Anterior cingulate cortex (tissue), 58 donors: ENCODE data around the gene PKIB.
"Not testable (repeated sequence)": the region's sequence is repeated elsewhere in the genome, so short reads cannot be mapped to it uniquely, and the experiment has no call there.

Experiments
- DNase-seq, 58 donors: peaks; one replicate each; lab custom pipeline; 2025; lab: John Stamatoyannopoulos, UW

The PKIB gene

GRCh38 chr6:122620428-122620827 is 10.2 kb downstream of the PKIB start:
- DNase-seq: no peak

DNA sequence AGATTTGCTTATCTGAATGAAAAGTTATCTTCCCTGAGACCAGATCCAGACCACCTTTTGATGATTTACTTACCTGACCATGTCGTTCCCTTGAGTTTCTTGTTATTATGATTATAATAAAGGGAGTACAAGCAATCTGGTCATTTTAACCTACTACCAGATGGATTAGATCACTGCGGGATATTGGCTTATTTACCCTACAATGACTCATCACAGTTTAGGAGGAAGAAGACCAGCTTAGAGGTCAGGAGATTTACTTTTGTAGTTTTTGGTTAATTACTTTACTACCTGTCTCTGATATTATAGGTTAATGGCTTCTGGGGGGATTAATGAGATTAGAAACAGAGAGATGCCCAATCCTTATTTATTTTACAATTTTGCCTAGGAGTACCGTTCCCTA is 10.7 kb downstream of the PKIB start:
- no peak for DNase-seq

DNA sequence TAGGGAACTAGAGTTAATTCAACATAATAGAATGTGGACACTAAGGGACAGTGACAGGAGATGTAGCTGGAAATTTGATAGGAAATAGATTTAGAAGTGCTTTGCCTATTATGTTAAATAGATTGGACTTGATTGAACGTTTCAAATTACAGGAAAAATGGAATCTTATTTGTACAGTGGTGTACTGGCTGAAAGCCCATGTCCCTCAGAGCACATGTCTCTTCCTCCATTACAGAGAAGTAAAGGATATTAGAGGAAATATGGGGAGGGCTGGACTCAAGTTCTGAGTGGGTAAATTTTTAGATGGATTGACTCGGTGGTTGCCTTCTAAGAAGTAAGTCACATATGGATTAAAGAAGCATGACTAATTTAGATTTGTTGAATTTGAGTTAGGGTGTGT is 11.4 kb downstream of the PKIB start:
- no peak for DNase-seq

- no peak for DNase-seq
Observed at GRCh38 chr6:122622479-122622878, 12.3 kb downstream of the PKIB start.

- no peak for DNase-seq
Observed at GRCh38 chr6:122623279-122623678, 13.1 kb downstream of the PKIB start.

- DNase-seq: no peak
Observed at GRCh38 chr6:122624853-122625252, 14.6 kb downstream of the PKIB start.

DNA sequence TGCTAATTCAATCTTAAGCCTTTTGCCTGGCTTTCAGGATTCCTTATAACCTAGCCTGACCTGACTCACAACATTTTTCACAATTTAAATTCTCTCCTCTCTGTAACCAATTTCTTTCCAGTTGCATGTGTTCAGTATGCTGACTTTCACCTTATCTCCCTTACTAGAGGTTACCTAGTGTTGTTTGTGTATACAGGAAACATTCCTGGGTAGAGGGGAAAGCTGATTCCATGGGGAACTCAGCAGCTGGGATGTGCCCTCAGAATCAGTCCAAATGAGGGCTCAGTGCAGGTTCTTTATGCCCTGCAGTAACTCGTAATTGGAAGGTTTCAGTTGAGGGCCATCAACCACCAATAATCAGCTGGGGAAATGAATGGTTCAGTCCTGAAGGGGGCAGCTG is 18.5 kb downstream of the PKIB start:
- no peak for DNase-seq

DNA sequence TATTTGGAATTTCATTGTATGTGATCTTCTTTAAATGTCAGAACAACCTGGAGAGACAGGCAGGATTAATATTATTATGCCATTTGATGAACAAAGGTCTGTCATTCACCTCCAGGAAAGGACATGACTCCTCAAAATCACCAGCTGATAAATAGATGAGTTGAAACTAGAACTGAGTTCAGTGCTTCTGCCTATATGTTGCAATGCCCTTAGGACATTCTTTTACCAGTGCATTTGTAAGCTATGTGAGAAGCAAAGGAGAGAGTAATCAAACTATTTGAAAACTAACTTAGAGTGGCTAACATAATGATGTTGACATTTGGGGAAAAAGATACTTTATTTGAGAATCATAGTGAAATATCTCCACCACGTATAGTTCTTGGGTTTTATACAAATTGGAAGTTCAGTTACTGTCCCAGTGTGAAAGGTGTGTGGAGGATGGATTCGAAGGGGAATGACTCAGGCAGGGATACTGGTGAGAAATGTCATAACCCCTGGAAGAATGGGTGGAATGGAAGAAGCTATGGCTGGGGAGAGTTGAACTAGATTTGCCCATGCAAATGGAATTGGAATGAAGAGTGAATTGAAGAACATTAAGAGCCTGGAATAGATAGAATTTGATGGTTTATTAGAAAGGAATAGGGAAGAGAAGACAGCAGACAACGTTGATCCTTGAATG is 21.5 kb downstream of the PKIB start:
- DNase-seq: no peak

DNA sequence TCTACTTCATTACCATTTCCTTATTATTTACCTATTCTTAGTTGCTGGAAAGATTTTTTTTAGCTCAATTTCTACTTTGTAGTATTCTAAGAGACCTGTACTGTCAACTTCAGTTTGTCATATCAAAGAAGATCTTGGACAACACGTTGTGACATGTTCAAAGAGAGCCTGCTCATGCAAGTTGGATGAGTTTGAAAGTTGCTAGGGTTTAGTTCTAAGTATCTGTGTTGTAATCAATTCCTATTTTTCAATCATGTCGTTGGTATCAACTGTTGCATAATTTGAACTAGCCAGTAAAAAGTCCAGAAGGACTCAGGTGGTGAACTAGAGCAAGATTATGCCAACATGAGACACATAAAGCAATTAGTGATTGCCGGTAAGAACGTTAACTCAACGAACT is 30.2 kb downstream of the PKIB start:
- DNase-seq: no peak

DNA sequence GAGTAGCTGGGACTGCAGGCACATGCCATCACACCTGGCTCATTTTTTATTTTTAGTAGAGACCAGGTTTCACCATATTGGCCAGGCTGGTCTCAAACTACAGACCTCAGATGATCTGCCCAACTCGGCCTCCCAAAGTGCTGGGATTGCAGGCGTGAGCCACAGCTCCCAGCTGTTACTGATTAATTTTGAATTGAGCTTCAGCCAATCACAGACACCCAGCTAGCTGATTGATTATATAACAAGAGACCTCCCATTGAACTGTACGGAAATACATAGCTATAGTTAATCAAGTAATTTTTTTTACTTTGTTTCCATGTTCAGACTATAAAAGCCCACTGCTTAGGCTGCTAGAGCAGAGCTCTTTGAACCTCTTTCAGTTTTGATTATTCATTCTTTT is 31.6 kb downstream of the PKIB start:
- no peak for DNase-seq

DNA sequence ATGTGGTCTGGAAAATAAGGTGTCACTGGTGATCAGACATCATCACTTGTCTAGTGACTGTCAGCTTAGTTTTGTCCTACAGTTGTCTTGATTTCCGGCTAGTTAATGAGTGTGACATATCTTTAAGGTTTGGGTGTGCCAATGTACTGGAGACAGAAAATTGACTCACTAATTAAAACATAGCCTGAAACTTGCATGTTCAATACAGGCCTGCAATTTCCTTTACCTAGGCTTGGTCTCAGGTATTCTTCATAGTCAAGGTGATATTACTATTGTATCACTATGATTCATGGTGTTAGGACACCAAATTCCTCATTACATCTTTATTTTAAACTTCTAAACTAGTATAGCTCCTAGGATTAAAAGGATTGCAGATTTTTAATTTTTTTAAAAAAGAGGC is 32.4 kb downstream of the PKIB start:
- not testable (repeated sequence) for DNase-seq

DNA sequence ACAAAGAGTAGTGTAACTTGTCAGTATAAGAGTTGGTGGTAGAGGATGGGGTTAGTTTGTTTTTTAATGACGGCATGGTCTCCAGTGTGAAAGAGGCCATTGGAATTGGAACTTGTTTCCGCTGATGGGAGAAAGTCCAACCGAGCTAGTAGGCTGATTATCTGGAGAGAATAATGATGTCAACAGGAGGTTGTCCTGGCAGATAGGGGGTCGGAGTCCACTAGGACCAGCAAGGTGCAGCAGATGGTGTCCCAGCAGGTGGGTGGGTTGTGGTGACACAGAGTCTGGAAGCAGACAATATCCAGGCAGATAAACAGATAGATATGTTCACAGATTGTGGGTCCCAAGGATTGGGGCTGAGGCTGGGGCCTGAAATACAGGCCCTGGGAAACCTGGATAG is 35.1 kb downstream of the PKIB start:
- DNase-seq: no peak

DNA sequence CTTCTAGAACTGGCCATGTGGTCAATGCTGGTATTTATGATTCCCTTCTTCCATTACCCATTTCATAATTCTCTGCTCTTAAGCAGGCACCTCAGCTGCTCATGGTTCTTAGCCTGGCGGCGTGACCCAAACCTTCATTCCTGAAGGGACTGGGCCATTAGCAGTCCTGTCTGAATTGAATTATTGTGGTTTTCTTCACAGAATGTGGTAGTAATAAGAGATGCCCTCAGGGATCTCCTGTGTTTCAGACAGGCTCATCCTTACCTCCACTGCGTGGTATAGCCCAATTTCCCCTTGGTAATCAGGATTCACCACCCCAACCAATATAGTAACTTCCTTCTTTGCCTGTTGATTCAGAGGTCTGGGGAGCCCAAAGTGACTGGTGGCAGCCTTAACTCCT is 37.6 kb downstream of the PKIB start:
- no peak for DNase-seq

DNA sequence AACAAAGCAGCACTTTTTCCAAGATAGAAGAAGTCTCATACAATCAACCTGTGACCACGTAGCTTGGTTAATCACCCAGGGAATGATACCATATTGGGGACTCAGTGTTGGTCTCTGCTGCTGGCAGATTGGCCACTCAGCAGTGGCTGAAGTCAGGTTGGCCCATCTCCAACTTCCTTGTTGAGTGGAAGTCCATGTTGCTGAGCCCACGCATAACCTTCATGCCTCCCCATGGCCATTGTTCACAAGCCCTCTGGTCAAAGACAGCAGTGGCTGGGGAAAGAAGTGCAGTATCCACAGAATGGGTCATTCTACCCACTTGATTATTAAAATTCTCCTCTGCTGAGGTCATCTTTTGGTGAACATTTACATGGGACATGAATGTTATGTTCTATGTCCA is 38.5 kb downstream of the PKIB start:
- no peak for DNase-seq

GRCh38 chr6:122649701-122650100 is 39.5 kb downstream of the PKIB start:
- no peak for DNase-seq

GRCh38 chr6:122650403-122650802 is 40.2 kb downstream of the PKIB start:
- no peak for DNase-seq

- no peak for DNase-seq
Observed at GRCh38 chr6:122651031-122651430, 40.8 kb downstream of the PKIB start.

- DNase-seq: no peak
Observed at GRCh38 chr6:122651604-122652003, 41.4 kb downstream of the PKIB start.

DNA sequence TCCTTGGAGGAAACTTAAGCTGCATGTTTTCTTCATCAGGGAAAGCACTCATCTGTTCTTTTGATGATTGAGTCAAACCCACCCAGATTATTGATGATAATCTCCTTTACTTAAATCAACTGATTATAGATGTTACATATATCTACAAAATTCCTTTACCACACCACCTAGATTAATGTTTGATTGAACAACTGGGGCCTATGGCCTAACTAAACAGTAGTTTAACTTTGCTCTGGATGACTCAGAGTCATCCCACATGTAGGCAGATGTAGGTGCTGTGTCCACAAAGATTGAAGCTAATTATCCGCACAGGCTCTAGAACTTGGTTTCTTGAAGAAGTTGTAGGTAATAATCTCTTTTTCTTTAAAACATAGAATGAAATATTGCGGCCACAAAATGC is 42.2 kb downstream of the PKIB start:
- no peak for DNase-seq

- DNase-seq: no peak
Observed at GRCh38 chr6:122653094-122653493, 42.9 kb downstream of the PKIB start.

- DNase-seq: no peak
Observed at GRCh38 chr6:122654012-122654411, 43.8 kb downstream of the PKIB start.

- DNase-seq: no peak
Observed at GRCh38 chr6:122657601-122658000, 47.4 kb downstream of the PKIB start.

GRCh38 chr6:122660296-122660695 is 50.1 kb downstream of the PKIB start:
- DNase-seq: no peak
